Panc1 (cell line): Measurements from ENCODE around the gene MOB1B. TPM values are rescaled to one million over a fixed set of nuclear protein-coding genes. Genes with fewer than 3 reads are reported as not detected.

ENCODE experiments used
- ATAC-seq: fragments of 200-7000 bp; cut with Tn5 transposase; 2 replicates; pipeline ENCODE4 v1.9.1; 2020; ENCODE audit warnings: mild to moderate bottlenecking, moderate library complexity
- BruUV-seq: library from RNA; stranded (reverse); fragments of 400-500 nt; replicated peaks from 2 replicates; lab custom pipeline; 2021; lab: Mats Ljungman, UMichigan
- CTCF ChIA-PET: fragments of 300-600 bp; sonication (Branson Sonifier 250); formaldehyde crosslinking; loops from one replicate; lab custom pipeline; 2022; ENCODE audit warnings: antibody characterized with exemption; lab: Charles Lee
- POLR2A ChIA-PET: fragments of 300-600 bp; sonication (Branson Sonifier 250); formaldehyde crosslinking; loops from one replicate; lab custom pipeline; 2022; ENCODE audit warnings: antibody characterized with exemption; lab: Charles Lee
- DNase-seq: peaks from one replicate; pipeline ENCODE4 v3.0.0-alpha.2; 2010; ENCODE audit warnings: low read depth, low spot score
- H3K27ac ChIP-seq: 2 replicates; pipeline ENCODE4 v1.5.1; 2011; ENCODE audit warnings: mild to moderate bottlenecking, low read length, inconsistent platforms
- H3K27me3 ChIP-seq: fragments of 200-500 bp; sonication (Bioruptor generic); 2 replicates; pipeline ENCODE4 v1.6.0; 2014; ENCODE audit warnings: low read length, inconsistent platforms; ENCODE audit not compliant: control insufficient read depth, insufficient read depth
- H3K36me3 ChIP-seq: fragments of 200-500 bp; sonication (Bioruptor generic); 2 replicates; pipeline ENCODE4 v1.5.1; 2014; ENCODE audit warnings: inconsistent platforms, mild to moderate bottlenecking, low read length, moderate library complexity; ENCODE audit not compliant: control insufficient read depth, insufficient read depth
- H3K4me1 ChIP-seq: 2 replicates; pipeline ENCODE4 v1.5.1; 2011; ENCODE audit warnings: inconsistent platforms, mild to moderate bottlenecking, low read length, moderate library complexity; ENCODE audit not compliant: control insufficient read depth, insufficient read depth
- H3K4me3 ChIP-seq, 2 experiments: 2 replicates each; pipeline ENCODE4 v1.5.1; 2011 to 2012; ENCODE audit warnings: low read depth in 2 of 2, low read length in 2 of 2, mild to moderate bottlenecking in 2 of 2, inconsistent platforms in 1 of 2, moderate library complexity in 1 of 2
- H3K9me3 ChIP-seq: fragments of 200-500 bp; sonication (Bioruptor generic); 2 replicates; pipeline ENCODE4 v1.5.1; 2014; ENCODE audit warnings: low read depth, mild to moderate bottlenecking, inconsistent platforms, low read length, moderate library complexity; ENCODE audit not compliant: control insufficient read depth, insufficient read depth
- POLR2AphosphoS5 ChIP-seq: IDR thresholded peaks from 2 replicates; pipeline ENCODE4 v1.6.1; 2012; ENCODE audit warnings: mild to moderate bottlenecking, low read depth, low read length, moderate library complexity
- REST ChIP-seq, 2 experiments: IDR thresholded peaks; 2 replicates each; pipeline ENCODE4 v1.6.1; 2011 to 2012; ENCODE audit warnings: low read depth in 2 of 2, control low read depth in 1 of 2, low read length in 1 of 2, mild to moderate bottlenecking in 1 of 2, moderate library complexity in 1 of 2; ENCODE audit not compliant: insufficient read depth in 1 of 2
- SIN3A ChIP-seq: IDR thresholded peaks from 2 replicates; pipeline ENCODE4 v1.6.1; 2012; ENCODE audit warnings: low read depth, mild to moderate bottlenecking, low read length, moderate library complexity, borderline replicate concordance; ENCODE audit not compliant: insufficient read depth
- TCF7L2 ChIP-seq: IDR thresholded peaks from 2 replicates; pipeline ENCODE4 v1.6.1; 2011; ENCODE audit warnings: mild to moderate bottlenecking, low read depth, low read length, inconsistent platforms
- in situ Hi-C: cut with HindIII; loops from 2 replicates; pipeline ENCODE4 v1.10.0; 2016; ENCODE audit warnings: low sequenced_read_pairs, low pct_unique_long_range_greater_than_20kb
- intact Hi-C: fragments of 100-400 bp; cut with micrococcal nuclease; formaldehyde crosslinking; loops from one replicate; pipeline ENCODE4 v1.10.0; 2022; ENCODE audit not compliant: unreplicated experiment
- total RNA-seq: library from RNA; stranded (reverse); gene quantifications from one replicate; pipeline ENCODE4 v1.2.1, GENCODE V29; 2021; ENCODE audit not compliant: unreplicated experiment
- TF ChIP-seq, protein P1 (sequence below): fragments of 450-650 bp; IDR thresholded peaks from 2 replicates; pipeline ENCODE4 v1.5.1; 2017; ENCODE audit warnings: mild to moderate bottlenecking

Gene MOB1B
- total RNA-seq, 1 experiment from 2014 or later: 20.1 TPM

DNA sequence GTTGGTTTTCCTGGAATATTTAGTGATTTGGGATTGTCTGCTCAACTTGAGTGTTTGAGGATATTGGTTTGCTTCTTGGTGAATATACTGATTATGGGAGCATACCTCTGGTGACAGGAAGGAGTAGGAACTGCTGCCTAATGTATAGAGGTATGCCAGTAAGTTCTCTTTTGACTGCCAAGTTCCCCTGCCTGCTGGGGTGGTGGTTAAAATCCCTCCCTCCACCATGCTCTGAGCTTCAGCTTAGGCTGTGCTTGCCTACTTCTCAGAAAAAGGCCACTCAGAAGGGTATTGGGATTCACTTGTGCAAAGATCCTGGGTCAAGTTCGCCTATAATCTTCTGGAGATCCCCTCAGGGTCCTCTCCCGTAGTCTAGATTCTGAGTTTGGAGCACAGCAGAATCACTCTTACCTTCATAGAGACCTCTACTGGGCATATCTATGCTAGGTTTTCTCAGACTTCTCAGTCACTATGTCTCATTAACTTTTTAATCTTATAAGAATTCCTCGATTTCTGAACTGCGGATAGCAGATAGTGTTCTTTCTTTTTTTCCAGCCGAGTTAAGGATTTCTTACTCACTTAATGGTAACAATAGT lies 46.6 kb downstream of the MOB1B start:
- ChIA-PET CTCF (no interaction called here), POLR2A (no interaction called here)
- no TSS peak for BruUV-seq
- Histone ChIP-seq H3K9me3 (no peaks in the 10 kb centered on the region), H3K27me3 (no peaks in the 10 kb centered on the region), H3K27ac (no peak overlapping the region), H3K36me3 (no peaks in the 10 kb centered on the region), H3K4me3 (no peak overlapping the region), H3K4me1 (no peaks in the 10 kb centered on the region)
- no peak for DNase-seq
- intact Hi-C loops (no loop called here), in situ Hi-C loops (no loop called here)
- TF ChIP-seq, protein P1, sequence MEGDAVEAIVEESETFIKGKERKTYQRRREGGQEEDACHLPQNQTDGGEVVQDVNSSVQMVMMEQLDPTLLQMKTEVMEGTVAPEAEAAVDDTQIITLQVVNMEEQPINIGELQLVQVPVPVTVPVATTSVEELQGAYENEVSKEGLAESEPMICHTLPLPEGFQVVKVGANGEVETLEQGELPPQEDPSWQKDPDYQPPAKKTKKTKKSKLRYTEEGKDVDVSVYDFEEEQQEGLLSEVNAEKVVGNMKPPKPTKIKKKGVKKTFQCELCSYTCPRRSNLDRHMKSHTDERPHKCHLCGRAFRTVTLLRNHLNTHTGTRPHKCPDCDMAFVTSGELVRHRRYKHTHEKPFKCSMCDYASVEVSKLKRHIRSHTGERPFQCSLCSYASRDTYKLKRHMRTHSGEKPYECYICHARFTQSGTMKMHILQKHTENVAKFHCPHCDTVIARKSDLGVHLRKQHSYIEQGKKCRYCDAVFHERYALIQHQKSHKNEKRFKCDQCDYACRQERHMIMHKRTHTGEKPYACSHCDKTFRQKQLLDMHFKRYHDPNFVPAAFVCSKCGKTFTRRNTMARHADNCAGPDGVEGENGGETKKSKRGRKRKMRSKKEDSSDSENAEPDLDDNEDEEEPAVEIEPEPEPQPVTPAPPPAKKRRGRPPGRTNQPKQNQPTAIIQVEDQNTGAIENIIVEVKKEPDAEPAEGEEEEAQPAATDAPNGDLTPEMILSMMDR: peak; percentile 22; the same call in 1 of the 2 replicates
- TF ChIP-seq REST (IDR thresholded peaks at IDR 0.05; ENCODE audit: insufficient read depth in 1 of 2, low read depth in 2 of 2, low read length in 1 of 2): no peak
- no peak for ATAC-seq

- no TSS peak for BruUV-seq
- Histone ChIP-seq H3K4me1 (no peaks in the 10 kb centered on the region), H3K4me3 (no peak overlapping the region), H3K36me3 (no peaks in the 10 kb centered on the region), H3K9me3 (no peaks in the 10 kb centered on the region), H3K27me3 (no peaks in the 10 kb centered on the region), H3K27ac (no peak overlapping the region)
- no peak for ATAC-seq
- no peak for DNase-seq
- ChIA-PET CTCF (interaction anchor here (0.6 kb wide), 1 partner anchor 53 kb away, joined by 10 read pairs; no protein-coding TSS in a partner anchor), POLR2A (no interaction called here)
- TF ChIP-seq POLR2AphosphoS5: no peak
- no peak for TF ChIP-seq TCF7L2
- TF ChIP-seq REST (IDR thresholded peaks at IDR 0.05; ENCODE audit: insufficient read depth in 1 of 2, low read depth in 2 of 2, low read length in 1 of 2): no peak
- TF ChIP-seq, protein P1: no peak
- TF ChIP-seq SIN3A: no peak
- intact Hi-C loops (no loop called here), in situ Hi-C loops (no loop called here)
Measured at GRCh38 chr4:70954032-70954431, 51.9 kb downstream of the MOB1B start.
